ENCODE results near the gene SDF2L1. TPM values are rescaled to one million over a fixed set of nuclear protein-coding genes. Genes with fewer than 3 reads are reported as not detected.

Gene SDF2L1
- total and polyA plus RNA-seq, 2 of the 13 experiments (the other 11 are each of a cell fraction or from before 2014, with no cell fraction given) = 18.0 to 57.4 TPM

DNA sequence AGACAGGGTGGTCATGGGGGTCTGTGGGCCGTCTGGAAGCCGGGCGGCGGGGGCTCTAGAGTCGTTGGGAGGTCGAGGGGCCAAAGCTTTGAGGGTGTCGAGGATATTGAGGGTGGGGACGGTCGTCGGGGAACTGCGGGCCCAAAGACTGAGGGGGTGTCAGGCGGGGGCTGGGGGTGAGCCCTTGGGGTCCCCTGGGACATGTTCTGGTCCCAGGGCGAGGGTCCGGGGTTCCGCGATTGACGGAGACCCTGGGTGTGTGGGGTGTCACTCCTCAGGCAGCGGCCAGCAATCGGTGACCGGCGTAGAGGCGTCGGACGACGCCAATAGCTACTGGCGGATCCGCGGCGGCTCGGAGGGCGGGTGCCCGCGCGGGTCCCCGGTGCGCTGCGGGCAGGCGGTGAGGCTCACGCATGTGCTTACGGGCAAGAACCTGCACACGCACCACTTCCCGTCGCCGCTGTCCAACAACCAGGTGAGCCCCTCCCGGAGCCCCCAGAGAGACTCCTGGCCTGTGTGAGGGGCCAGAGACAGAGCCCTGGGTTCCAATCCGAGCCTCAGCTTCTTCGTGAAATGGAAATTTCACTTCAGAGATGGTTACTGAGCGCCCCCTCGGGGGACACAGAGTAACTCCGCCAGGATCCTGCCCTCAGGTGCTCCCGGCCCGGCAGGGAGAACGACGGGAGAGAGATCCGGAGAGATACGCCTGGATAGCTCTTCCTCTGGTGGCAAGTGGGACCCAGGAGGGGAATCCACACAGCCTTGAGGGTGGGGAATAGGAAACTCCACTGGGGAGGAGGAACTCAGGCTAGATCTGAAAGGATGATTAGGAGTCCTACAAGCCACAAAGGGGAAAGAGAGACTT is 714 bp downstream of the SDF2L1 start (continued):
- TF ChIP-seq ZNF703 (CRISPR knock-in tag; IDR thresholded peaks at IDR 0.05; ENCODE audit: borderline replicate concordance) (no peak), ISL2 (CRISPR knock-in tag; IDR thresholded peaks at IDR 0.05) (peak; percentile 24; the same call in 1 of the 2 replicates)

DNA sequence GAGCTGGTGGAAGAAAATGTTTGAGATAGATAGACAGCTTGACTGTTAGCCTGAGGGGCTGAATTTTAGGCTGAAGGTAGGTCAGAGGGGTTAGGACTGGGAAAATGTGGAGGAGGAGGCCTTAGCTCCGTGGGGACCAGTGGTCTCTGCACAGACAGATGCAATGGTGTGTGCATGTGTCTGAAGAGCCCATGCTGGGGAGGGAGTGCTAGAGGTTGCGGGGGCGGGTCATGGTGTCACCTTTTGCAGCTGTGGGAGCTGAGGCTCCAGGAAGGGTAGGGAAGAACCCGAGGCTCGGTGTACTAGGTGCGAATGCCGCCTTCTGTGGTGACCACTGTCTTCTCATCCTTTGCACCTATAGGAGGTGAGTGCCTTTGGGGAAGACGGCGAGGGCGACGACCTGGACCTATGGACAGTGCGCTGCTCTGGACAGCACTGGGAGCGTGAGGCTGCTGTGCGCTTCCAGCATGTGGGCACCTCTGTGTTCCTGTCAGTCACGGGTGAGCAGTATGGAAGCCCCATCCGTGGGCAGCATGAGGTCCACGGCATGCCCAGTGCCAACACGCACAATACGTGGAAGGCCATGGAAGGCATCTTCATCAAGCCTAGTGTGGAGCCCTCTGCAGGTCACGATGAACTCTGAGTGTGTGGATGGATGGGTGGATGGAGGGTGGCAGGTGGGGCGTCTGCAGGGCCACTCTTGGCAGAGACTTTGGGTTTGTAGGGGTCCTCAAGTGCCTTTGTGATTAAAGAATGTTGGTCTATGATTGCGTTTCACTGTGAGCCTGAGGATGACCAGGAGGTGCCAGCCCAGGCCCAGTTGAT is 1.6 kb downstream of the SDF2L1 start:
- POLR2A ChIA-PET = interaction anchor here (1.1 to 3.3 kb wide), 6 partner anchors 14 to 75 kb away, joined by 3 to 58 read pairs (median 8); partner anchors contain the start of genes PPIL2 and YDJC
- Histone ChIP-seq H3K4me1 (ENCODE audit: insufficient read depth, low read length) (peaks cover 47% of the 10 kb centered on the region), H3K27me3 (ENCODE audit: control insufficient read depth in 1 of 2, insufficient read depth in 2 of 2, low read length in 2 of 2) (no peaks in the 10 kb centered on the region), H4K20me1 (ENCODE audit: insufficient read depth, low read length) (no peaks in the 10 kb centered on the region), H3K9ac (ENCODE audit: insufficient read depth, low read depth, low read length) (peak overlapping the region; percentile 79; the same call in 1 of the 2 replicates), H3K27ac (ENCODE audit: extremely low read length, insufficient read depth, low read length) (peak overlapping the region; percentile 78), H3K79me2 (ENCODE audit: insufficient read depth, low read length) (peaks cover 10% of the 10 kb centered on the region), H3K36me3 (replicated peaks in 1 of 2; ENCODE audit: control insufficient read depth in 1 of 2, insufficient read depth in 2 of 2, low read length in 2 of 2) (peaks cover 0 to 14% of the 10 kb centered on the region in 2 experiments; a peak in 3 of 5 replicates), H3K4me3 (replicated peaks in 1 of 3; ENCODE audit: insufficient read depth in 1 of 3, low read depth in 2 of 3, low read length in 3 of 3) (peak overlapping the region in 2 of 3 experiments; percentile 66 to 85; a peak in 1 of 6 replicates), H3K4me2 (ENCODE audit: low read depth, low read length) (peak overlapping the region; percentile 82), H2AFZ (ENCODE audit: low read length) (no peak overlapping the region), H3K9me3 (ENCODE audit: low read length) (no peaks in the 10 kb centered on the region)
- BruUV-seq (replicated peaks) = no TSS peak
- in situ Hi-C loops (cut with HindIII; ENCODE audit: extremely low pct_ligation_motif_present, low pct_unique_long_range_greater_than_20kb) (no loop called here), intact Hi-C loops (cut with micrococcal nuclease; ENCODE audit: unreplicated experiment) (loop anchor here (2.0 to 5.0 kb wide), 2 partner anchors 19 to 51 kb away; no protein-coding TSS in a partner anchor)
- 92% methylated on average over 11 of the region's 22 CpGs for WGBS (ENCODE audit: low lambda C conversion rate)
- DNase-seq (ENCODE audit: low spot score) (no peak), ATAC-seq (no peak), FAIRE-seq (no peak)
- CTCF ChIA-PET (ENCODE audit: low intra/inter-chr PET ratio, low total read pairs) = interaction anchor here (2.5 to 3.0 kb wide), 2 partner anchors 14 to 19 kb away, joined by 11 to 16 read pairs; partner anchors contain the start of gene YDJC
- TF ChIP-seq SCMH1 (CRISPR knock-in tag; IDR thresholded peaks at IDR 0.05; ENCODE audit: borderline replicate concordance) (no peak), YEATS4 (CRISPR knock-in tag; IDR thresholded peaks at IDR 0.05; ENCODE audit: borderline replicate concordance) (no peak), HNRNPK (IDR thresholded peaks at IDR 0.05; ENCODE audit: low read depth, low read length, poor library complexity, severe bottlenecking) (no peak), ZNF414 (CRISPR knock-in tag; IDR thresholded peaks at IDR 0.05) (no peak), ZNF713 (CRISPR knock-in tag; IDR thresholded peaks at IDR 0.05) (no peak), ZNF639 (CRISPR knock-in tag; conservative IDR thresholded peaks at IDR 0.05) (no peak), ZNF768 (CRISPR knock-in tag; IDR thresholded peaks at IDR 0.05) (peak; percentile 27; the same call in 1 of the 2 replicates), ZNF441 (CRISPR knock-in tag; IDR thresholded peaks at IDR 0.05; ENCODE audit: borderline replicate concordance) (no peak), ZNF672 (CRISPR knock-in tag; IDR thresholded peaks at IDR 0.05) (0 out of 2 replicates have a peak, but pooled peaks have one; percentile 49), PBX3 (CRISPR knock-in tag; IDR thresholded peaks at IDR 0.05; ENCODE audit: borderline replicate concordance) (no peak), ZKSCAN5 (CRISPR knock-in tag; IDR thresholded peaks at IDR 0.05) (0 out of 2 replicates have a peak, but pooled peaks have one; percentile 19), ADNP (CRISPR knock-in tag; IDR thresholded peaks at IDR 0.05) (no peak)
